ENCODE data around the gene TIMM9.

TIMM9 gene, protein sequence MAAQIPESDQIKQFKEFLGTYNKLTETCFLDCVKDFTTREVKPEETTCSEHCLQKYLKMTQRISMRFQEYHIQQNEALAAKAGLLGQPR

GRCh38 chr14:58427281-58428117, at the start of gene TIMM9, which contains the start of gene KIAA0586:
TIMM9 (minus strand) TSS chr14:58427531; CDS start chr14:58411945, 15,586 bp downstream.
KIAA0586 (plus strand) TSS chr14:58427719; CDS start chr14:58428265, 546 bp downstream.
- DNase-seq (ENCODE audit: low read depth) = peak; percentile 98
- peak within 1 kb of the TSS; percentile 99 for H3K4me3 ChIP-seq (ENCODE audit: low read depth, low read length)
- TF ChIP-seq CTCF (IDR thresholded peaks at IDR 0.05; ENCODE audit: low read depth, low read length) = no peak
- peak; percentile 83 for TF ChIP-seq POLR2A (IDR thresholded peaks at IDR 0.05; ENCODE audit: extremely low read depth, insufficient read length)
- no peak for TF ChIP-seq MAX (IDR thresholded peaks at IDR 0.05; ENCODE audit: low read depth, low read length)
- TF ChIP-seq MYC (IDR thresholded peaks at IDR 0.05; ENCODE audit: low read depth, low read length) = 0 out of 2 replicates have a peak, but pooled peaks have one; percentile 35

DNA sequence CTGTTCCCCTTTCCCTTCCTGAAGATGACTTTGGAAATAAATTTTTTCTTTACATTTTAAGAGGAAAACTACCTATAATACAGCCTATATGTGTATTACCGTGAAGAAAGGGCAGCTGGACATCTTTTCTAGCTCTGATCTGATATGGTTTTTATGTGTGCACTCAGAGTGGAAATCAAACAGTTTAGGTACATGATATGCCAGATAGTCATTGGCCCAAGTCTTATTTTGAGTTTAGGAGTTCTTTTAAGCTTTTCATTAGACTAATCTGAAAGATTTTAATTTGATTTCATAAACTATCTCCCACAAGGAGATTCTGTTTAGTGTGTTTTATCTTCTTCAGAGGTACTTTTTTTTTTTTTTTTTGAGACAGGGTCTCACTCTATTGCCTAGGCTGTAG, 49.0 kb upstream of the TIMM9 start:
- no peak overlapping the region for H3K4me3 ChIP-seq (ENCODE audit: low read depth, low read length)
- DNase-seq (ENCODE audit: low read depth) = no peak
- no peak for TF ChIP-seq CTCF (IDR thresholded peaks at IDR 0.05; ENCODE audit: low read depth, low read length)
- TF ChIP-seq MYC (IDR thresholded peaks at IDR 0.05; ENCODE audit: low read depth, low read length) = no peak
- TF ChIP-seq POLR2A (IDR thresholded peaks at IDR 0.05; ENCODE audit: extremely low read depth, insufficient read length) = no peak
- no peak for TF ChIP-seq MAX (IDR thresholded peaks at IDR 0.05; ENCODE audit: low read depth, low read length)

- no peak for TF ChIP-seq POLR2A (IDR thresholded peaks at IDR 0.05; ENCODE audit: extremely low read depth, insufficient read length)
- TF ChIP-seq CTCF (IDR thresholded peaks at IDR 0.05; ENCODE audit: low read depth, low read length) = no peak
- no peak for DNase-seq (ENCODE audit: low read depth)
- no peak overlapping the region for H3K4me3 ChIP-seq (ENCODE audit: low read depth, low read length)
Observed at GRCh38 chr14:58469309-58469708, 42.0 kb upstream of the TIMM9 start.

DNA sequence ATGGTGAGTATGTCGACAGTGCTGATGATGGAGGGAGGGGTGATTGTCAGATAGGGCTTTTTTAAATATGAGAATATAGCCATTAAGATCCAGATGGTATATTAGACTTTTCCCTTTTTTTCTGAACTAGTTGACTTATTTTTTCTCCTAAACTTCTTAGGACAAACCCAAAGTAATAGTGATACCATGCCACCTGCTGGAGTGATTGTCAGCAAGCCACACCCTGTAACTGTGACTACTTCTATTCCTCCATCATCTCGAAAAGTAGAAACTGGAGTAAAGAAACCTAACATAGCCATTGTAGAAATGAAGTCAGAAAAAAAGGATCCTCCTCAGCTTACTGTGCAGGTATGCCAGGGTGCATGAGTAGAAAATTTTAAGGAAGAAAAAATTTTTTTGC, 40.2 kb upstream of the TIMM9 start:
- TF ChIP-seq MYC (IDR thresholded peaks at IDR 0.05; ENCODE audit: low read depth, low read length) (no peak), POLR2A (IDR thresholded peaks at IDR 0.05; ENCODE audit: extremely low read depth, insufficient read length) (no peak), CTCF (IDR thresholded peaks at IDR 0.05; ENCODE audit: low read depth, low read length) (no peak)
- no peak for DNase-seq (ENCODE audit: low read depth)
- H3K4me3 ChIP-seq (ENCODE audit: low read depth, low read length) = no peak overlapping the region

DNA sequence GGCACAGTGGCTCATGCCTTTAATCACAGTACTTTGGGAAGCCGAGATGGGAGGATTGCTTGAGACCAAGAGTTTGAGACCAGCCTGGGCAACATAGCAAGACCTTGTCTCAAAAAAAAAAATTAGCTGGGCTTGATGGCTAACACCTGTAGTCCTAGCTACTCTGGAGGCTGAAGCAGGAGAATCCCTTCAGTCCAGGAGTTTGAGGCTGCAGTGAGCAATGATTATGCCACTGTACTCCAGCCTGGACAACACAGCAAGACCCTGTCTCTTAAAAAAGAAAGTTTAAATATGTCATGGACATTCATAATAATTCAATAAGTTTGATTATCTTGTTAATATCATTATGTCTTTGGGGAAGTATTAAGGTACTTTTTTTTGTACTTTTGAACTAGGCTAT, 39.1 kb upstream of the TIMM9 start:
- TF ChIP-seq MYC (IDR thresholded peaks at IDR 0.05; ENCODE audit: low read depth, low read length) (no peak), POLR2A (IDR thresholded peaks at IDR 0.05; ENCODE audit: extremely low read depth, insufficient read length) (no peak), CTCF (IDR thresholded peaks at IDR 0.05; ENCODE audit: low read depth, low read length) (no peak), MAX (IDR thresholded peaks at IDR 0.05; ENCODE audit: low read depth, low read length) (no peak)
- DNase-seq (ENCODE audit: low read depth) = no peak
- H3K4me3 ChIP-seq (ENCODE audit: low read depth, low read length) = no peak overlapping the region

Data from NB4 (cell line).